Astrocyte (in vitro differentiated cells and primary cell): ENCODE results near the gene CLK2.

ENCODE experiments used
- CTCF ChIP-seq: IDR thresholded peaks from 2 replicates; pipeline ENCODE4 v1.5.1; 2011; ENCODE audit warnings: low read depth, mild to moderate bottlenecking, inconsistent platforms, low read length, moderate library complexity; ENCODE audit not compliant: insufficient read depth
- EZH2 ChIP-seq: IDR thresholded peaks from 2 replicates; pipeline ENCODE4 v1.6.1; 2012; ENCODE audit warnings: mild to moderate bottlenecking, low read length, inconsistent platforms; ENCODE audit not compliant: insufficient read depth

- TF ChIP-seq CTCF = no peak
- TF ChIP-seq EZH2 = no peak
Measured at GRCh38 chr1:155313261-155313660, 40.0 kb upstream of the CLK2 start.
